Stimulated activated CD4-positive, alpha-beta T cell treated with anti-CD3 and anti-CD28 coated beads, Interleukin-12 subunit alpha, Interleukin-12 subunit beta, amount 100 ng/mL, for 24 hours (primary cell): ENCODE measurements around the gene MAPK14.

Source experiments
- DNase-seq, 2 experiments: peaks; one replicate each; pipeline ENCODE4 v3.0.0-alpha.2; 2020; ENCODE audit warnings: low read depth in 2 of 2

The MAPK14 gene

DNA sequence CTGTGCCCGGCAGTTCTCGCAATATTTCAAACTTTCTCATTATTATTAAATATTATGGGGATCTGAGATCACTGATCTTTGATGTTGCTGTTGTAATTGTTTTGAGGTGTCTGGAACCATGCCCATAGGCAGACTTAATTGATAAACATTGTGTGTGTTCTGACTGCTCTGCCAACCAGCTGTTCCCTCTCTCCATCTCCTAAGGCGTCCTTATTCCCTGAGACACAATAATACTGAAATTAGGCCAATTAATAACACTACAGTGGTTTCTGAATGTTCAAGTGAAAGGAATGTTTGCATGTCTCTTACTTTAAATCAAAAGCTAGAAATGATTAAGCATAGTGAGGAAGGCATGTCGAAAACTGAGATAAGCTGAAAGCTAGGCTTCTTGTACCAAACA, 7.6 kb downstream of the MAPK14 start:
- no peak for DNase-seq

DNA sequence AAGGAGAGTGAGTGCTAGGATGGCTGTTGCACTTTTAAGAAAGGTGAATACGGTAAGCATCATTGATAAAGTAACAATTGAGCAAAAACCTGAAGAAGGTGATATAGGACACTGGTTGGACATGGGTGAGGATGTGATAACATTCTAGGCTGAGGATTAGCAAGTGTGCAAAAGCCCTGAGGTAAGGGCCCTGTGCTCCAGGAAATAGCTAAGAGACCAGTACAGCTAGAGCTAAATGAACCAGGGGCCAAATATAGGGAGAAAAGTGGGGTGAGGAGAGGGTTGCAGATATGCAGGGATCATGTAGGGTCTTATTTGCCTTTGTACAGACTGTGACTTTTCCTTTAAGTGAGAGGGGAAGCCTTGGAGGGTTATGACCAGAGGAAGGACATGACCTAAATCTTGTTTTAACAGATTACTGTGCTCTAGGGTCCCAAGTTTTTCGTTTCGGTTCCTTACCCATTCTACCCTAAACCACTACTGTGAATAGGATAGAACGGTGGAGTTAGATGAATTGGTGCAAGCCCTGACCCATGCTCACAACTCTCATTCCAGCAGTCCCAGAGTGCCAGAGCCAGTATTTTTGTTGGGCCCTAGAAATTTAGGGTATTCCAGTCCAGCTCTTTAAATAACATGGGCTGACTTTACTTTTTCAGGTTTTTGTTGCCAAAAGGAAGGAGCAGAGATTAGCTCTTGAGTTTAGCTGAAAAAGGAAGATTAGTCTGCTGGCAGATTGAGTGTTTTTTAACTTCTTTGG, 10.7 kb downstream of the MAPK14 start:
- DNase-seq: no peak

DNA sequence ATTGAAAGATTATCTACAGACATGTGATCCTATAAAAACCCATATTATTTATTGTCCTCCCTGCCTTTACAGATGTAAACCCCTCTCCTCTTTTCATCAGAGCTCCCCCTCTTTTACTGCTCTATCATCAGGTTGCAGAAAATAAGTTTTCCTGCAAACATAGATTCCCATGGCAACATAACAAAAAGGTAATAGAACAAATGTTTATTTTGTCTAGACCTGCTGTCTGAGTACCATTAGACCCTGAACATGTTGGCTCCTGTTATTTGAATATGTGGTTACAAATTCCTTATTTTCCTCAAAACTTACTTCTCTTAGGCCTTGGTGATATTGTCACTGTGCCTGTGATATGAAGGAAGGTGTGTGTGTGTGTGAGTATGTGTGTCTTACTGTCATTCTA, 11.5 kb downstream of the MAPK14 start:
- no peak for DNase-seq

DNA sequence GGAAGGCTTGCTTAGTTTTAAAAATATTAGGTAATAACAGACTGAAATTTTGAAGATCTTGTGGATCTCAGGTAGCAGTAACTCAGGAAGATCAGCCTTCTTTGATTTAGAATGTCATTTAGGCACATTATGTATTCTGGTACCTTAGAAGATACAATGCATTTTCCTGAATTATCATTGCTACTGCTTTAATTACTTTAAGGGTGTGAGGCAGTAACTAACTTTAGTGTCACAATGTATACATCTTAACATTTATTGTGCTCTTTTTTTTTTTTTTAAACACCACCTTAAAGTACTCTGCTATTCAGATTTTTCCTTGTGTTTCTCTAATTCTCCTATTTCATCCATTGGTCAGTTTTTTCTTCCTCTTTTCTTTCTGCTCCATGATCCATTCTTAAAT, 13.3 kb downstream of the MAPK14 start:
- no peak for DNase-seq

DNA sequence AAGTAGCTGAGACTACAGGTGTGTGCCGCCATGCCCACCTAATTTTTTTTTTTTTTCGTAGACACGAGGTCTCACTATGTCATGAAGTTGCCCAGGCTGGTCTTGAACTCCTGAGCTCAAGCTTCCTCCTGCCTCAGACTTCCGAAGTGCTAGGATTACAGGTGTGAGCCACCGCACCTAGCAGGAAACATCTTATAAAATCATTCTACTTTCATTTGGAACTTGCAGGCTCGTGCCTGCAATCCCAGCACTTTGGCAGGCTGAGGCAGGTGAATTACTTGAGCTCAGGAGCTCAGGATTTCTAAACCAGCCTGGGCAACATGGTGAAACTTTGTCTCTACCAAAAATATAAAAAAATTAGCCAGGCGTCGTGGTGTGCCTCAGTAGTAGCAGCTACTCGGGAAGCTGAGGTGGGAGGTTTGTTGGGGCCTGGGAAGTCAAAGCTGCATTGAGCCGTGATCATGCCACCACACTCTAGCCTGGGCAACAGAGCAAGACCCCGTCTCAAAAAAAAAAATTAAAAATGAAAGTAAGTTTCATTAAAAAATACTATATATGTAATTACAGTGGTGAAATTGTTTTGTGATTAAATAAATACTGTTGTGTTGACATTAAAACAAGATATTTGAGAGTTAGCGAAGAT, 15.1 kb downstream of the MAPK14 start:
- DNase-seq: no peak

DNA sequence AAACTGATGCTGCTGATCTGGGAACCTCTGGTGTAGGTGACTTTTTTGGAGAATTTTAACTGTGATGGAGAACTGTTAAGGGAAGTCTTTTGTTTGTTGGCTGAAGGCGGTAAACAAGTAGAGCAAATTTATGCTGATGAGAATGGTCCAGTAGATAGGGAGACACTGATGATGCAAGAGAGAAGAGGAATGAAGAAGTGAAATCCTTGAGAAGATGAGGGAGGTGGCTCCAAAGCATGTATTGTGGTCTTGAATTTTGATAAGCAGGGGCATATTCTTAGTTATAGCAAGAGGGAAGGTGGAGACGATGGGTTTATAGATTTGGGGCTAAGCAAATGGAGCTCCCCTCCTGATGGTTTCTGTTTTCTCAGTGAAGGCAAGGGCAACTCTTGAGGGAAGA, 22.0 kb downstream of the MAPK14 start:
- DNase-seq: no peak

DNA sequence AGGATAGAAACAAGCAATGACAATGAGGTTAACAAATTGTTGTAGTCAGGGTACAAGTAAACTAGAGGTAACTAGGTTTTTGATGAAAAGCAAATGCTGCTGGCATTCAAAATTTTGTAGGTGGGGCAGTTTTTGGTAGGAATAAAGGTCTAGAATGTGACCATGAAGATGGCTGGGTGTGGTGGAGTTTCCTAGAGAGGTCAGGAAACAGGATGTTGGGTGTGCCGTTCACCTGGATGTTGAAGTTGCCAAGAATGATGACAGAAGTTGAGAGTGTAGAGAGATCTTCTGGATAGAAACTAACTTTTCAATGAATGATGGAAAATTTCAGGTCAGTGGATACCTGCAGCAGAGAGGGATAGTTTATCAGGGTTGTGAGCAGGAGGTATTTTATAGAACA, 22.7 kb downstream of the MAPK14 start:
- no peak for DNase-seq

DNA sequence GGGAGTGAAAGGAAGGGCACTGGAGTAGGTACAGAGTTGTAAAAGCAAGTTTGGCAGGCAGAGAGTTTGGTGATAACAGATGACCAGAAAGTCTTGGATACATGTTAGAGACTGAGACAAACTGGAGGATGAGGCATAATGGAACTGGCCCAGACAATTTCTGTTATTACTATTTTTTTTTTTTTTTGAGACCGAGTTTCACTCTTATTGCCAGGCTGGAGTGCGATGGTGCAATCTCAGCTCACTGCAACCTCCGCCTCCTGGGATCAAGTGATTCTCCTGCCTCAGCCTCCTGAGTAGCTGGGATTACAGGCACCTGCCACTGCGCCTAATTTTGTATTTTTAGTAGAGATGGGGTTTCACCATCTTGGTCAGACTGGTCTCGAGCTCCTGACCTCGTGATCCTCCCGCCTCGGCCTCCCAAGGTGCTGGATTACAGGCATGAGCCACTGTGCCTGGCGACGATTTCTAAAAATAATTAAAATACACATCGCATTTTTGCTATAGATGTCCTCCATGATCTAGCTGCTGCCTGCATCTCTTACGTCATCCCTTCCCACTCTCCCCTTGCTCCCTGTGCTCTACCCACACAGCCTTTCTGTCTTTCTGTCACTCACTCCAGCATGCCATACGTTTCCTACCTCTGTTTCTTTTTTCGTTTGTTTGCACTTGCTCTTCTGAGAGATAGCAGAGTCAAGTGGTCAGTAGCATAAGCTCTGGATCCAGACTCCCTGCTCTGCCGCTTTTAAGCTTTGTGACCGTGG, 23.5 kb downstream of the MAPK14 start:
- no peak for DNase-seq

DNA sequence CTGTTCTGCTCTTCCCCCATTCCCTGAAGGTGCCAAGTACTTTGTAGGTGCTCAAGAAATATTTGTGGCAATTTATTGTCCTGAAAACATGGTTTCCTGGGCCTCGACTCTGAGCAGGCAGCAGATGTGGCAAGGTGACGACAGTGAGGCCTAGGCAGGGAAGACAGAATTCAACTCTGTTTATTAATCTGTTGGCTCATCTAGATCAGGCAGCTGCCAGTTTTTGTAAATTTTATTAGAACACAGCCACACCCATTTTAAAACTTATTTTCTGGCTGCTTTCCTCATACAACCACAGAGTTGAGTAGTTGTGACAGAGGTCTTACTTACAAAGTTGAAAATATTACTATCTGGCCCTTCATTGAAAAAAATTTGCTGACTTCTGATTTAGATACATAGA, 24.5 kb downstream of the MAPK14 start:
- DNase-seq: no peak

DNA sequence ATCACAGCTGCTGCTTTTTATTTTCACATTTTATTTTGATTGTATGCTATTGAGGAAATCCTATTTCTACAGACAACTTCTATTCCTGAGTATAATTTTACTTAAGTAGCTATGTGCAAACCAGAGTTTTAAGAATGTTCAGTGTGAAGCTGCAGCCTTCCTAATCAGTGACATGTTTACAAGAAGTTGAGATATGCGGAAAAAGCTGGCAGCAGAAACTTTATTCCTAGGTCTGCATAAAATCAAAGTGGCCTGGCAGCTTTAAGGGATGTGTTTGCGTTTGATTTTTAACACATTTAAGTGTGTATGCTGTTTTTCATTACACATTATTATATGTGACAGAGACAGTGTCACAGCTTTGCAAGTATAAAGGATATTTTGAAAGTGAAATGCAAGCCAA, 26.3 kb downstream of the MAPK14 start:
- no peak for DNase-seq

DNA sequence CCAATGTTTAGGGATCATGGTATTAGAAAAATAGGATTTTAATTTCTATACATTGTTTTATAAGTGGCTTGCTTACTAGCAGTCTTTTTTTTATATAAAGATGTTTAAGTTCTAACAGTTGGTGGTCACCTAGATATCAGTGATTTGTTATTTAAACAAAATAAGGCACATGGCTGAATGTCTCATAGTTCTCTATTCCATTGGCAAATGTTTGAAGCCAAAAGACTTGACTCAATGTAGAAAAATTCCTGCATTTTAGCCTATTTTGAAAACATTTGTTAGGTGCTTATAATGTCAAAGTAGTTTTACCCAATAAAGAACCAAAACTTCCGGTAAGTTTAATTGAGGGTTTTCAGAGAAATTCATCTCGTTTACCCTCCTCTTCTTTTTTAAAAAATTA, 26.8 kb downstream of the MAPK14 start:
- no peak for DNase-seq

DNA sequence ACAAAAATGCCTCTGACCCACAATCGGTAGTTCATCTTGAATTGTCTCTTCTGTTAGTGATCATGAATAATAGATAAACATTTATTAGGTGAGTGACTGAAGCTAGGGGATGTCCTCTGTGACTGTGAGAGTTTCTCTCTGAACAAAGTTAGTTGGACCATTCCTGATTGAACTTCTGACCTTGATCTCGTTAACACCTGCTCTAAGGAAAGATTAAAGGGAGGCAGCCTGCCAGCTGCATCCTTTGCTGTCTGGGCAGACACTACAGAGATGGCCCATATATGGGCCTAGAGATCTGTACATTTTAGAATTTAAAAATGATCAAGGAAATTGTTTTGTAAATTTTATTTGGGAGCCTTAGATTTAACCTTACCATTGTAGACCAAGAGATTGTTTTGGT, 27.3 kb downstream of the MAPK14 start:
- DNase-seq: no peak

DNA sequence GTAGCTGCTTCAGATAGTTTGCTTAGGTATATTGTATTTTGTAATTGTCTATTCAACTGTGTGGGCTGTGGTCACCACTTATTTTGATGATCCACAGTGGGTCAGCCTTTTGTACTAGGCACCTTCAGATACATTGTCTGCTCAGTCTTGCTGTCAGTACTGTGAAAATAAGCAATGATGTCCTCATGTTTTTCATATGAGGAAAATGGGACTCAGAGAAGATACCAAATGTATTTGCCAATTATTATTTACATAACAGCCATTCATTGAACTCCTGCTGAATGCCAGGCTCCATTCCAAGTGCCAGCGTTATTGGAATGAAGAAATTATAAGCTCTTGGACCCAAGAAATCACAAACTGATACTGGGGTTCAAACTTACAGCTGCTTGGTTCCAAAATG, 28.6 kb downstream of the MAPK14 start:
- no peak for DNase-seq

DNA sequence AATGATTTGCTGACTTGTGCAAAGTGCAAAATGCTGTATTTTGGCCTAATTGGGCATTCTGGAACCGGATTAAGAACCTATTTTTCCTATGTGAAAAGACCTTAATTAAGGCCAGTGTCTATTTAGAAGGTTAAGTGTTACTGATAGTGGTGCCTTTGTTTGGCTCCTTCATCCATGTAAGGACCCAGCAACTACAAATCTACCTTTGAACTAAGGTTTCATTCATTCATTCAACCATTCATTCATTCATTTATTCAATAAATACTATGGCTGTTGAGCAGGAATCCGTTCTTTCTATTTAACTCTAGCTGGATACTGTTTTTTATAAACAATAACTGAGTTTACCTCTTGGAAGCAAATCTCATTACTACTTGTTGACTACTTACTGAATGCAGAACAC, 33.6 kb downstream of the MAPK14 start:
- no peak for DNase-seq

DNA sequence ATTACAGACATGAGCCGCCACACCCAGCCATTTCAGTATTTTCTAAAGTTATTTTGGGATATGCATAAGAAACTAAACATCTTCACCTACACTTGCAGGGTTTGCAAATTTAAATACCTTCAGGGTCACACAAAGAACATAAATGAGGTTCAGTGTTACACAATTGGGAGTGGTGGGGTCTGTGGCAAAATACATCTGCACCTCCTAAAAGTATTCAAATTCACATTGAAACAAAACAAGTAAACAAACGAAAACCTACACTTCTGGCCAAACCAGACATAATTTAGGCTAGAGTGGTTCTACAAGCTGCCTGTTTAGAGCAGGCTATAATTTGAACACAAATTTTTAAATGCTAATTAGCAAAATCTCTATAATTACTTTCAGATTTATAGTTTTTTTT, 34.6 kb downstream of the MAPK14 start:
- no peak for DNase-seq

DNA sequence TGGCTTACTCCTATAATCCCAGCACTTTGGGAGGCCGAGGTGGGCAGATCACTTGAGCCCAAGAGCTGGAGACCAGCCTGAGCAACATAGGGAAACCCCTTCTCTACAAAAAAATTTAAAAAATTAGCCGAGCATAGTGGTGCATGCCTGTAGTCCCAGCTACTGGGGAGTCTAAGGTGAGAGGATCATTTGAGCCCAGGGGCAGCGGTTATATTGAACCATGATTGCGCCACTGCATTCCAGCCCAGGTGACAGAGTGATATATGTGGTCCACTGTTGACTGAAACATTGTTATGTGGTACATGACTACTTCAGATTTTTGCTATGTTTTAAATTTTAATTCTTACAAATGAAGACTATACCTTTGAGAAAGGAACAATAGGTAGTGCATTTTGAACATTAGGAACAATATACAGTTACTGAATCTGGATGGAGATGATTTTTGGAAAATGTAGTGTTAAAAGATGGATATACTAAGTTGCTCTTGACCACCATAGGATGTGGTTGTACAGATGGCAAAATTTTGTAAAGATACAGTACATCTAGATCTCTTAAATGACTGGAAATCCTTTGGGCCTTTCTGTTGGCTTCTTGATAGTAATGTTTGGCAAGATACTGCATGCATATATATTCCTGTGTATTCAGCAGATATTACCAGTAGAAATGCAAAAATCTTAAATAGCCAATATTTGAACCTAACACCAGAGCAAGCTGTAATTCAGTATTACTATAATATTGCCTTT, 35.9 kb downstream of the MAPK14 start:
- no peak for DNase-seq

DNA sequence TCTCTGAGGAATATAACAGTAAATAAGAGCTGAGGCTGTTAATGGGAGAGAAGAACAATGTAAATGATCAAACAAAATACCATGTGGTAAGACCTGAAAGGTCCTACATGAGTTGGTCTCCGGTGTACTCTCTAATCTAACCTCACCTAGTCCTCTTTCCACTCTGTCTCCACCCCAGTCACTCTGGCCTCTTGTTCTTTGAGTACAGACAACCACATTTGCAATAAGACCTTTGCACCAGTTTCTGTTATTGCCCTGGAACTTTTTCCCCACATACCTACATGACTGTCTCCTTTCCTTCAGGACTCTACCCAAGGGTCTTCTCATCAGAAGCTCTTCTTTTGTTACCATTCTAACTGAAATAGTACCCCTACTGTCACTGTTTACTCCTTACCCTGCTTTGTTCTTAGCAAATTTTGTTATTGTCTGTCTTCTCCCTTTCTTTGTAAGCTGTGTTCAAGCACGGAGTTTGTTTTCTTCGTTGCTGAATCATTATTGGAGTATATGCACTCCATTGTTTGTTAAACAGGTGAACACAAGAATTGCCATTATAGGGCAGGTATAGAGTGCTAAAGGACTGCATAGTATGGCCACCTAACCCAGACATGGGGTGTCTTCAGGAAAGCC, 37.3 kb downstream of the MAPK14 start:
- DNase-seq: no peak

DNA sequence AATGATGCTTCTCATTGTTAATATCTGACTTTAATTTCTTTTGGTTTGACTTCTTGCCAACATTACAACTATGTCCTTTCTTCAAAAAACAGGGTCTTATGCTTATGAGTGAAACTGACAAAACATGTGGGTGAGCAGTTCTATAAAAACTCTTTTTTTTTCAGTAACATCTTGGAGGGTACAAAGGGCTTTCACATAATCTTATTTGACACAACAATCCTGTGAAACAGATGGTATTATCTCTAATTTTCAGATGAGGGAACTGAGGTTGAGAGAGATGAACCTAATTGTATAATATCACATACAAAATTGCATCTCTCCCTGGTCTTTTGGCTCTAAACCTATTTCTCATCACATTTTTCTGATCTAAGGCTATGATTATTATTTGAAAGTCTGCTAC, 38.3 kb downstream of the MAPK14 start:
- no peak for DNase-seq

DNA sequence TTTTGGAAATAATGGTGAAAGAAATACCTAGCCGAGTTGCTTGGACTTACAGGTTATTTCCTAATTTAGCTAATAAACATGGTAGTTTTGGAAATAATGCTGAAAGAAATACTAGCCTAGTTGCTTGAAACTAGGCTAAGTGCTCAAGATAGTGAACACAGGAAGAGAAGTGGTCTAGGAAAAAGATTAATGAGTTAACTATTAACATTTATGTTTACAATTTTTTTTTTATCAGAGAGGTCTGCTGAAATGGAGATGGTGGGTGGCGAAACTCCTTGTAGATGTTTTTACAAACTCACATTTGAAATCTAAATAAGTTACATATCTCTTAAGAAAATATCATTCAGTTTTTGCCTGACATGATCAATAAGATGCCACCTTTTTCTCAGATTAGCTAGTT, 39.2 kb downstream of the MAPK14 start:
- no peak for DNase-seq

DNA sequence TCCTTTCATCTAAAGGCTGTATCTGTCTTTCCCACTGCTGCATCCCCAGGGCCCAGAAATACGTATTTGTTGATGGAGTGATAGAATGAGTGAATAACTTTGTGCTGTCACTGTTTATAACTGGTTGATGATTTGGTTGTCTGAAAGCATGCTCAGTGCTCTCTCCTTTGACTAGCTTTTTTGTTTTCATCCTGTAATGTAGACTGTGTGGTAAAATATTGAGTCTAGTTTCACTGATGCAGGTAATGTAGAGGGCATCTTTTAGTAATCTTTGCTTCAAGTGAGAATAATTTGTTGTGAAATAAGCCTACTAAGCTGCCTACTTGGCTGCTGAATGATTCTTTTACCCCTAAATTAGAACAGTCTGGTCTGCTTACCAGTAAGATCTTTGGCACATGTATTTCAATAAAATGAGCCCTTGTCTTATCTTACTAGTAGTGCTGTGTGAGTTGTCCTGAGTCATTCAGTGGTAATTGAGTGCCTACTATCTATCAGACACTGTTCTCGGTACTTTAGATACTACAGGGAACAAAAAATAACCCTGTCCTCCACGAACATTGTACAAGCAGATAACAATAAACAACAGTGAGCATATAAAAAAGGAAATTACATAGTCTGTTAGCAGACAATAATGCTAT, 39.9 kb downstream of the MAPK14 start:
- no peak for DNase-seq

DNA sequence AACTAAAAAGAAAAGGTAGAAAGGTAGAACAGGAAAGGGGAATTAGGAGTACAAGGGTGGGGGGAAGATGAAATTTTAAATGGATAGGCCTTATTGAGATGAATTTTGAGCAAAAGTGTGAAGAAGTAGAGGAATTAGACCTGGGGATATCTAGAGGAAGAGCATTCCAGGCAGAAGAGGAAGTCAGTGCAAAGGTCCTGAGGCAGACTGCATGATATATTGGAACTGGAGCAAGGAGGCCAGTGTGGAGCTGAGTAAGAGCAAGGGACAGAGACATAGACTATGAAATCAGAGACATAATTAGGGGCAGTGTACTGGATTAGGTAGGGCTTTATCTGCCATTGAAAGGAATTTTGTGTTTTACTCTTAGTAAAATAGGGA, 40.4 kb downstream of the MAPK14 start:
- DNase-seq: no peak
